ENCODE data around the gene MPZL3.

MPZL3 gene, protein sequence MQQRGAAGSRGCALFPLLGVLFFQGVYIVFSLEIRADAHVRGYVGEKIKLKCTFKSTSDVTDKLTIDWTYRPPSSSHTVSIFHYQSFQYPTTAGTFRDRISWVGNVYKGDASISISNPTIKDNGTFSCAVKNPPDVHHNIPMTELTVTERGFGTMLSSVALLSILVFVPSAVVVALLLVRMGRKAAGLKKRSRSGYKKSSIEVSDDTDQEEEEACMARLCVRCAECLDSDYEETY

DNA sequence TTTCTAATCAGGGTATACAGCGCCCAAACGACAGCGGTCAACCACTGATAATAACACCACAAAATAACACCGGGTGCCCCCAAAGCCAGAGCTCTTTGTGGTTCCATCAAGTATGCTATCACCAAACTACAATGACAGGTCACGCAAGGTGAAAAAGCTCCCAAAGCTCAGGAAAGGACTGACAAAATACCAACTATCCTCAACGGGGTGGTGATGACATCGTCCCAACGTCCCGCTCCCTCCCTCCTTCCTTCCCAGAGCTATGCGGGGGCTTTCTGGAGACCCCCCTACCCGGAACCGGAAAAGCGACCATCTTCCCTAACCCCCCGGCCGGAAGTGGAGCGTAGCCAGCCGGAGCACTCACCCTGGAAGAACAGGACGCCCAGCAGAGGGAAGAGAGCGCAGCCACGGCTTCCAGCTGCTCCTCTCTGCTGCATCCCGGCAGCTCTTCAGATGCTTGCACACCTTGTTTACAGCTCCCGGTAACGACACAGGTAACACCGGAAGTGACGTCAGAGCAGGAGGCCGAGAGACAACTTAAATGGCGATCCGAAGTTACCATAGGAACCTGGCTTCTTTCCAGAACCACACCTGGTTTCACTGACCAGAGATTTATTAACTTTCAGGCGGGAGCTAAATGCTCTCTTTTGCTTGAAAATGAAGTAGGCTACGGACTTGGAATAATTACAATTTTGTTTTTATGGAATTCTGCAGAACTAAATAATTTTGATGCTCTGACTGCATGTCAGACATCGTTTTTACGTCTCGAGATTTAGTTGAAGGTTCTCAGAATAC is at the start of gene MPZL3:
TSS of gene MPZL3 (minus strand) at position 508 of the 795 bp plus-strand sequence. CDS start at position 437, 71 bp downstream.
- H3K27me3 Mint-ChIP-seq, result no peaks in the 10 kb centered on the region
- H3K9me3 Mint-ChIP-seq (ENCODE audit: low read depth), result no peaks in the 10 kb centered on the region

DNA sequence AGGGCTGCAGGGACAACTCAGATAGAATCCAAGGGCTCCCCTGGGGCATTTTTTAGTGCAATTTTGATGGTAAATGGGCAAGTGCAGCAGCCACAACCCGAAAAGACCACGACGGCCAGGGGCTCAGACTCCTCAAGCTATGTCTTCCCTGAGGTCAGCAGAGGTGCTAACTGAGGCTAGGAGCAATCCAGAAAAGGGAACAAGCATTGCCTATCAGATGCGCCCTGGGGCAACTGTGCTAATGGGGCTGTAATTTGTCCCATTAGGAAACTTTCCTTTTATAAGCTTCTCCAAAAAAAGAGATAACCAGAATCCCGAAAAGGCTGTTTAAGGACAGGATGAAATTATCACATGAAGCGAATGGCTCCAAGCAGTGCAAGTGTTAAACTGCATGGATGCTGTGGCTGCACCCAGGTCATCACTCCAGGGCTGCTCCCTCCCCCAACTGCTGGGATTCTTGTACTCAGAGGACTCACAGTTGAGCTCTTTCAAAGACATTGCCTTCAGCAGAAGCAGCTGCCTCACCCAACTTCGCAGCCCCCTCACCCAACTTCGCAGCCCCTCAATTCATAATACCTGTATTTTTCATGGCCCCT is 49.5 kb upstream of the MPZL3 start:
- Mint-ChIP-seq H3K9me3 (ENCODE audit: low read depth) (no peaks in the 10 kb centered on the region), H3K27ac (no peak overlapping the region)

More for the DNA sequence above, at the start of gene MPZL3:
- Mint-ChIP-seq H3K4me1 (ENCODE audit: low read depth) (peaks cover 51% of the 10 kb centered on the region), H3K4me3 (peak within 1 kb of the TSS; percentile 98), H3K36me3 (peaks cover 6% of the 10 kb centered on the region), H3K27ac (peak within 1 kb of the TSS; percentile 99)

DNA sequence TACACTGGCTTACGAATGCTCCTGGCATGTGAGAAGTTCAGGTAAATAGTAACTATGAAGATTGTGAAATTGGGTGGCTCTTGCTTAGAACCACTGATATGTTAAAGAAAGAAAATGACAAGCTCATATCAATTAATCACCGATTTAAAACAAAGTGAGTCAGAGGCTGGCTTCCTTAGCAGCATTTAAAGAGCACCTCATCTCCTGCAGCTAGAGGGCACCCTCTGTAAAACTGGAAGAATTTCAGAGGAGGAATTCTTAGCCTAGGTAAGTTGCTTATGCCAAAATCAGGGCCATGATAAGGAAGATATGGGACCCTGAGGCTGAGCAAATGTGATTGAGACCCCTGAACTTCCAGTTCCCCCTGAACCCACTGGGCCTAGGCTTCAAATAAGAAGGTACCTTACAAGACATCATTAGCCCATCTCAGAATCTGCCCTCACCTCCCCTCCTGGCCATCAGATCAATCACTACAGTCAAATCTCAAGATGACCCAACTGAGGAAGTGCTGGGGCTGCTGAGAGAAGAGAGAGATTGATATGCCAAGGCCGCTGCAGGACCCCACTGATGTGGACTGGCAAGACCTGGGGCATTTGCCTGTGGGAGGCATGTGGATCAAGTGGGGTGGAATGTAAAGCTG is 43.8 kb upstream of the MPZL3 start:
- H3K4me3 Mint-ChIP-seq, result no peak overlapping the region
- no peaks in the 10 kb centered on the region for H3K36me3 Mint-ChIP-seq
- H3K9me3 Mint-ChIP-seq (ENCODE audit: low read depth), result no peaks in the 10 kb centered on the region
- peaks cover 24% of the 10 kb centered on the region for H3K4me1 Mint-ChIP-seq (ENCODE audit: low read depth)
- H3K27ac Mint-ChIP-seq, result peak overlapping the region; percentile 66
- H3K27me3 Mint-ChIP-seq, result no peaks in the 10 kb centered on the region

More for the DNA sequence above, 49.5 kb upstream of the MPZL3 start:
- H3K4me3 Mint-ChIP-seq, result no peak overlapping the region
- peaks cover 12% of the 10 kb centered on the region for H3K36me3 Mint-ChIP-seq
- H3K4me1 Mint-ChIP-seq (ENCODE audit: low read depth), result peaks cover 47% of the 10 kb centered on the region
- no peaks in the 10 kb centered on the region for H3K27me3 Mint-ChIP-seq

DNA sequence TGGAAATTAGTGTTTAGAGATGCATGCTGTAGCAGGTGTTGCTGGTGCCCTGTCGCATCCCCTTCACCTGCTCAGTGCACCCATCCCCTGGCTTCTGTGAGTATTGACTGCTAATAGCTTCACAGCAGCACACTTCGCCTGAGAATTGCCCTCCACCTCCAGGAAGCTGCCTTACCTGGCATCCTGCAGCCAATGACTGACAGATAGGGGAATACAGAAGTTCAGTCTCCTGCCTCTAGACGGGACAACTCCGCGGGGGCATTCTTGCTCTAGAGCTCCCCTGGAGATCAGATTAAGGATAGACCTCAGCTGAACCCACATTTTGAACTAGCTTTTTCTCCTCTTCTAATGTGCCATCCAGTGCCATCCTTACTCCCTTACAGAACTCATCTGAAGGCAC is 43.0 kb upstream of the MPZL3 start:
- Mint-ChIP-seq H3K4me3 (no peak overlapping the region), H3K36me3 (no peaks in the 10 kb centered on the region), H3K27me3 (no peaks in the 10 kb centered on the region), H3K9me3 (ENCODE audit: low read depth) (no peaks in the 10 kb centered on the region), H3K4me1 (ENCODE audit: low read depth) (peaks cover 26% of the 10 kb centered on the region), H3K27ac (peak overlapping the region; percentile 66)

DNA sequence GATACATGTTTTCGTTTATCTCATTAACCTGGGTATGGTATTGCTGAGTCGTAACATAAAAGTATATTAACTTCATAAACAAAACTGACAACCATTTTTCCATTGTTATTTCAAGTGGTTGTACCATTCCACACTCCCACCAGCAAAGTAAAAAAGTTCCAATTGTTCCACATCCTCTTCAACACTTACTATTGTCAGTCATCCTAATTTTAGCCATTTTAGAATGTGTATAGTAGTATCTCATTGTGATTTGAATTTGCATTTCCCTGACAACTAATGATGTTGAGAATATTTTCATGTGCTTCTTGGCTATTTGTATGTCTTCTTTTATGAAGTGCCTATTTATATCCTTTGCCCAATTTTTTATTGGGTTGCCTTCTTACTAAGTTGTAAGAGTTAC is 41.9 kb upstream of the MPZL3 start:
- Mint-ChIP-seq H3K27ac (no peak overlapping the region), H3K9me3 (ENCODE audit: low read depth) (no peaks in the 10 kb centered on the region), H3K36me3 (no peaks in the 10 kb centered on the region), H3K27me3 (no peaks in the 10 kb centered on the region), H3K4me1 (ENCODE audit: low read depth) (peaks cover 29% of the 10 kb centered on the region), H3K4me3 (no peak overlapping the region)

DNA sequence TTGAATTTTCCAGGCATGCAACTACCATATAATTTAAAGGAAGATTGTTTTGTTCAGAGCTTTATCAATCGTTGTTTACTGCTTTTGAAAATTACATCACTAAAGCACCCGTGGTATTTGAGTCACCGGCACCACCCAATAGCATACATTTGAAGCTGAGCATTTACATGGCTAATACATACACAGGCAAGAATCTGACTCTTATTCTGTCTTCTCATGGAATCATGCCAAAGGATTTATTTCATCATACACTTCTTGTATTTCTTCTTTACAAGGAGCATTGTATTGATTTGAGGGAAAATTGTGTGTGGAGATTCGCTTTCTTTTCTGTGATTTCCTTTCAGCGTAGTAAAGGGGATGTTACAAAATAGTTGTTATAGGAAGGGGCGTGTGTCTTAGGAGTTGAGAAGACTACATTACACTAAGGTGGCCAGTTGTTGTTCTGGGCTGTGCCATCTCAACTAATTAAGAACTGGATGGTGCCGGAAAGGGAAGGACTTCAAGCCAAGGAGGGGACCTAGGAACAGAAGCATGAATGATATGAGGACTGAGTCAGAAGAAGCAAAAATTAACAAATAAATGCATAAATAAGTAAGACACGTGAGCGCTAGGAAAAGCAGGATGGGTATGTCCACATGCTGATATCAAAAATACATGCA is 39.4 kb upstream of the MPZL3 start:
- Mint-ChIP-seq H3K4me3 (no peak overlapping the region), H3K27me3 (no peaks in the 10 kb centered on the region), H3K36me3 (no peaks in the 10 kb centered on the region), H3K4me1 (ENCODE audit: low read depth) (peaks cover 37% of the 10 kb centered on the region), H3K27ac (peak overlapping the region; percentile 5), H3K9me3 (ENCODE audit: low read depth) (no peaks in the 10 kb centered on the region)

DNA sequence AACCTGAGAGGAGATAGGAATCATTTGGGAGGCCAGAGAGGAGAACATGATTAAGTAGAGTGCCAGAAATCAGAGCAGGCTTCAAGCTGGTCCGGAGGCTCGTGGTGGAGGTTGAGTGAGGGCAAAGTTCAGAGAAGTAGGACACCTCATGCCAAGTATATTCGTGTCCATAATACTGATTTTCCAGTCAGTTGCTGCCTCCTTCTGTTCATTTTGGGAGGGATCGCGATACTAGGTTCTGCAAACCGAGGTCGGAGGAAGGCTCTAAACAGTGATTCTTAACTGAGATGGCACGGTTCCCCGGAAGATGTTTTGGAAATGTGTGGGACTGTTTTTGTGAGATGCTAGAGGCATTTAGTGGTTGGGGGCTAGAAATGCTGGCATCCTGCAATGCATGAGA is 38.8 kb upstream of the MPZL3 start:
- Mint-ChIP-seq H3K4me3 (peak overlapping the region; percentile 31), H3K27me3 (no peaks in the 10 kb centered on the region), H3K27ac (peak overlapping the region; percentile 51)

DNA sequence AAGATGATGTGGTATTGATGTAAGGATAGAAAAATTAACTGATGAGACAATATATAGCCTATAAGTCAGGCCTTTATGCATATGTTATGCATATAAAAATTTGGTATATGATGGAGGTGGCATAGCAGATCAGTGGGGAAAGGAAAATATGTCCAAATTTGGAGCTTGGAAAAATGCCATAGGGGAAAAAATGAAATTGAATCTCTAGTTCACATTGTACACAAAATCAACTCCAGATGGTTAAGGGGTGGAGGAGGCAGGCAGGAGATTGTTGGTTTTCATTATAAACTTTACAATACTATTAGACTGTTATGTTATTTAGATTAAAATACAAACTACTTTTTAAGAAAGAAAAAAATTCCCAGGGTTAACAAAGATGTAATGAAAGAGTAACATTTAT is 37.2 kb upstream of the MPZL3 start:
- Mint-ChIP-seq H3K4me1 (ENCODE audit: low read depth) (peaks cover 37% of the 10 kb centered on the region), H3K9me3 (ENCODE audit: low read depth) (no peaks in the 10 kb centered on the region), H3K36me3 (no peaks in the 10 kb centered on the region), H3K4me3 (no peak overlapping the region), H3K27me3 (no peaks in the 10 kb centered on the region), H3K27ac (no peak overlapping the region)

More for the DNA sequence above, 38.8 kb upstream of the MPZL3 start:
- H3K4me1 Mint-ChIP-seq (ENCODE audit: low read depth), result peaks cover 38% of the 10 kb centered on the region
- no peaks in the 10 kb centered on the region for H3K9me3 Mint-ChIP-seq (ENCODE audit: low read depth)
- H3K36me3 Mint-ChIP-seq, result no peaks in the 10 kb centered on the region

DNA sequence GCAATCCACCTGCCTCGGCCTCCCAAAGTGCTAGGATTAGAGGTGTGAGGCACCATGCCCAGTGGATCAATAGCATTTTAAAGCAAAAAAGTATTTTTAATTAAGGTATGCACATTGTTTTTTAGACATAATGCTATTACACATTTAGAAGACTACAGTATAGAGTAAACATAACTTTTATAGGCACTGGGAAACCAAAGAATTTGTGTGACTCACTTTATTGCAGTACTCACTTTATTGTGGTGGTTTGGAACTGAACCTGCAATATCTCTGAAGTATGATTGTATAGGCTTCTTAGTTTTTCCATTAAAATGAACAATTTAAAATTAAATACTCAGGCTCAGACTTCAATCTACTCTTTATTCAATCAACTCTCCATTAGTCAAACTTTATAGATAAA is 34.8 kb upstream of the MPZL3 start:
- no peaks in the 10 kb centered on the region for H3K9me3 Mint-ChIP-seq (ENCODE audit: low read depth)
- no peaks in the 10 kb centered on the region for H3K27me3 Mint-ChIP-seq
- peaks cover 61% of the 10 kb centered on the region for H3K4me1 Mint-ChIP-seq (ENCODE audit: low read depth)
- no peaks in the 10 kb centered on the region for H3K36me3 Mint-ChIP-seq
- peak overlapping the region; percentile 89 for H3K27ac Mint-ChIP-seq
- H3K4me3 Mint-ChIP-seq, result peak overlapping the region; percentile 21

DNA sequence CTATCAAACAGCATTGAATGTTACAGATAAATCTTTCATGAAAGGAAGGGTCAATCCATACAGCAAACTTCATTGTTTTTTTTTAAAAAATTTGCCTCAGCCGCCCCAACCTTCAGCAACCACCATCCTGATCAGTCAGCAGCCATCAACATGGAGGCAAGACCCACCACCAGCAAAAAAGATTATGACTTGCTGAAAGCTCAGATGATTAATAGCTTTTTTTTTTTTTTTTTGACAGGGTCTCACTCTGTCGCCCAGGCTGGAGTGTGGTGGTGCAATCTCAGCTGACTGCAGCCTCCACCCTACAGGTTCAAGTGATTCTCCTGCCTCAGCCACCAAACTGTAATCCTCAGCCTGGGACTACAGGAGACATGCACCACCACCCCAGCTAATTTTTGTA is 34.4 kb upstream of the MPZL3 start:
- peaks cover 62% of the 10 kb centered on the region for H3K4me1 Mint-ChIP-seq (ENCODE audit: low read depth)
- peaks cover 1% of the 10 kb centered on the region for H3K9me3 Mint-ChIP-seq (ENCODE audit: low read depth)
- no peak overlapping the region for H3K4me3 Mint-ChIP-seq
- peak overlapping the region; percentile 89 for H3K27ac Mint-ChIP-seq
- no peaks in the 10 kb centered on the region for H3K36me3 Mint-ChIP-seq
- H3K27me3 Mint-ChIP-seq, result no peaks in the 10 kb centered on the region

DNA sequence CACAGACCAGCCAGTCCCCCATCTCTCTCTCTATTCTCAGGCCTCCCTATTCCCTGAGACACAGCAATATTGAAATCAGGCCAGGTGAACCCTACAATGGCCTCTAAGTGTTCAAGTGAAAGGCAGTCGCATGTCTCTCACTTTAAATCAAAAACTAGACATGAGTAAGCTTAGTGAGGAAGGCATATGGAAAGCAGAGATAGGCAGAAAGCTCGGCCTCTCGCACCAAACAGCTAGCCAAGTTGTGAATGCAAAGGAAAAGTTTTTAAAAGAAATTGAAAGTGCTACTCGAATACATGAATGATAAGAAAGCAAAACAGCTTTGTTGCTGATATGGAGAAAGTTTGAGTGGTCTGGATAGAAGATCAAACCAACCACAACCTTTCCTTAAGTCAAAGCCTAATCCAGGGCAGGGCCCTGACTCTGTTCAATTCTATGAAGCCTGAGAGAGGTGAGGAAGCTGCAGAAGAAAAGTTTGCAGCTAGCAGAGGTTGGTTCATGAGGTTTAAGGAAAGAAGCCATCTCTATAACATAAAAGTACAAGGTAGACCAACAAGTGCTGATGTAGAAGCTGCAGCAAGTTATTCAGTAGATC is 31.7 kb upstream of the MPZL3 start:
- no peaks in the 10 kb centered on the region for H3K36me3 Mint-ChIP-seq
- peaks cover 5% of the 10 kb centered on the region for H3K9me3 Mint-ChIP-seq (ENCODE audit: low read depth)
- H3K27me3 Mint-ChIP-seq, result no peaks in the 10 kb centered on the region
- H3K27ac Mint-ChIP-seq, result peak overlapping the region; percentile 91
- peak overlapping the region; percentile 38 for H3K4me3 Mint-ChIP-seq
- peaks cover 57% of the 10 kb centered on the region for H3K4me1 Mint-ChIP-seq (ENCODE audit: low read depth)

DNA sequence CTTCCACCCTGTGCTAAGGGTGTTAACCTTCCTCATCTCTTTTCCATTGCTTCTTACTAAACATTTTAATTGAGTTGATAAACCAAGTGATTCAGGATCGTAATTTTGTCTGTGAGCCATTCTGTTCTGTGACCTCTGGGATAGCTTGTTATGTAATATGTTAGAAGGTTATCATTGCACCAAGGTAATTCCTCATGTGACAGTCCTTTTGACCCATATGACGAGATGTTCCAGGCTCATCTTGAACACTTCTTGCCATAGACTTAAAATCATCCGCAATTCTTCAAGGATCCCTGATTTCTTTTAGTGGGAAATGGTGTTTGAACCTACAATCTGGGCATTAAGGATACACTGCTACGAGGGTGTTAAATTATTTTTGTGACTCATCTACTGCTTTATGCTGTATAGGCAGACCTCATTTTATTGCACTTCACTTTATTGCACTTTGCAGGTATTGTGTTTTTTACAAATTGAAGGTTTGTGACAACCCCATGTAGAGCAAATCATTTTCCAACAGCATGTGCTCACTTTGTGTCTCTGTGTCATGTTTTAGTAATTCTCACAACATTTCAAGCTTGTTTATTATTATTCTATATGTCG is 31.0 kb upstream of the MPZL3 start:
- Mint-ChIP-seq H3K4me3 (peak overlapping the region; percentile 38), H3K36me3 (no peaks in the 10 kb centered on the region), H3K9me3 (ENCODE audit: low read depth) (peaks cover 5% of the 10 kb centered on the region), H3K27ac (peak overlapping the region; percentile 91), H3K4me1 (ENCODE audit: low read depth) (peaks cover 60% of the 10 kb centered on the region), H3K27me3 (no peaks in the 10 kb centered on the region)

DNA sequence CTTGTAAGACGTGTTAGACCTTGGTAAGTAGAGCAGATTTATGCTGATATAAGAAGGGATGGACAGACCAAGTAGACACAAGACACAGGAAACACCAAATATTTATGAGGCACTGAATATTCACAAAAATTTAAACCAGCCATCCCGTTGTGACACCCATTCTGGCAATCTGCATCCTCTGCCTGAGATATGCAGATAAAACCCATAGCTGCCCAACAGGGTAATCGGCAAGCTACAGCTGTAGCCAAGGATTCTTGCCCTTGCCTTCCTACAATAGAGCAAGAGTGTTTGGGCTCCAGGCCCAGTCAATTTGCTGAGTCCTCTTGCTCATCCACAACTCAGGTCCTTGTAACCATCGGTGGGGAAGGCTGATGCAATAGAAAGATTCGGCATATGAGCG is 30.4 kb upstream of the MPZL3 start:
- no peaks in the 10 kb centered on the region for H3K36me3 Mint-ChIP-seq
- peak overlapping the region; percentile 91 for H3K27ac Mint-ChIP-seq
- peaks cover 5% of the 10 kb centered on the region for H3K9me3 Mint-ChIP-seq (ENCODE audit: low read depth)
- H3K4me1 Mint-ChIP-seq (ENCODE audit: low read depth), result peaks cover 60% of the 10 kb centered on the region
- no peak overlapping the region for H3K4me3 Mint-ChIP-seq
- no peaks in the 10 kb centered on the region for H3K27me3 Mint-ChIP-seq

DNA sequence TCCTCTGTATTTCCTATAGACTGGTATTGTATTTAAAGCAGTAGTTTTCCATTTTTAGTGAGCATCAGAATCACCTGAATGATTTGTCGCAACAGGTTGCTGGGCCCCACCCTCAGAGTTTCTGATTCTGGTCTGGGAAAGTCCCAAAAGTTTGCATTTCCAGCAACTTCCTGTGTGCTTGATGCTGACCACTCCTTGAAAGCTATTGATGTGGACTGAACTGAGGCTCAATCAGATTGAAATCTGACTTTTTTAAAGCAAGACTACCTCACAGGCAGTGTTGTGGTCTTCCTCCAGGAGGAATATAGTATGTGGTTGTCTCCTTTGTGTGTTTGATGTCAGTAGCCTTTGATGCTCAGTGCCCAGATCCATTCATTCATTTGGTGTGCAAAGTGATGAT is 29.1 kb upstream of the MPZL3 start:
- peak overlapping the region; percentile 44 for H3K4me3 Mint-ChIP-seq
- H3K36me3 Mint-ChIP-seq, result no peaks in the 10 kb centered on the region
- H3K4me1 Mint-ChIP-seq (ENCODE audit: low read depth), result peaks cover 62% of the 10 kb centered on the region
- peaks cover 5% of the 10 kb centered on the region for H3K9me3 Mint-ChIP-seq (ENCODE audit: low read depth)
- H3K27me3 Mint-ChIP-seq, result no peaks in the 10 kb centered on the region
- H3K27ac Mint-ChIP-seq, result peak overlapping the region; percentile 78

Data from activated naive CD8-positive, alpha-beta T cell (primary cell).